Activated CD4-positive, alpha-beta T cell treated with anti-CD3 and anti-CD28 coated beads, Interleukin-2, Interleukin-6, amounts not matched to agents 100 ng/mL and 50 ng/mL, durations not matched to agents 16 hours and 8 hours (primary cell): ENCODE measurements around the gene PPP1R15B.
A peak's percentile ranks its signal among the peaks of the same experiment; 100 is the strongest.

Experiments used
- DNase-seq: peaks from one replicate; pipeline ENCODE4 v3.0.0-alpha.2; 2020

PPP1R15B gene

GRCh38 chr1:204411451-204412204 is at the start of gene PPP1R15B:
Gene PPP1R15B, minus strand, starts transcription at chr1:204411817. Its CDS starts 406 bp downstream, at chr1:204411411.
- peak; percentile 99 for DNase-seq

GRCh38 chr1:204460346-204460745 is 48.7 kb upstream of the PPP1R15B start:
- DNase-seq = no peak

GRCh38 chr1:204459706-204460105 is 48.1 kb upstream of the PPP1R15B start:
- DNase-seq = no peak

- no peak for DNase-seq
These were observed 46.0 kb upstream of the PPP1R15B start for GRCh38 chr1:204457666-204458065.

- DNase-seq = no peak
These were observed 45.3 kb upstream of the PPP1R15B start for GRCh38 chr1:204456826-204457442.

GRCh38 chr1:204455831-204456145 is 44.2 kb upstream of the PPP1R15B start:
- DNase-seq = no peak

- no peak for DNase-seq
These were observed 43.6 kb upstream of the PPP1R15B start for GRCh38 chr1:204455063-204455830.

GRCh38 chr1:204454476-204454875 is 42.9 kb upstream of the PPP1R15B start:
- no peak for DNase-seq

GRCh38 chr1:204453141-204453772 is 41.6 kb upstream of the PPP1R15B start:
- peak; percentile 69 for DNase-seq

- DNase-seq = no peak
These were observed 39.9 kb upstream of the PPP1R15B start for GRCh38 chr1:204451352-204452124.

GRCh38 chr1:204450461-204451257 is 39.0 kb upstream of the PPP1R15B start:
- no peak for DNase-seq

GRCh38 chr1:204449678-204450280 is 38.2 kb upstream of the PPP1R15B start:
- DNase-seq = no peak

GRCh38 chr1:204448991-204449677 is 37.5 kb upstream of the PPP1R15B start:
- DNase-seq = no peak

GRCh38 chr1:204448344-204448964 is 36.8 kb upstream of the PPP1R15B start:
- no peak for DNase-seq

GRCh38 chr1:204447736-204448135 is 36.1 kb upstream of the PPP1R15B start:
- no peak for DNase-seq

- DNase-seq = no peak
These were observed 35.6 kb upstream of the PPP1R15B start for GRCh38 chr1:204447190-204447589.

- DNase-seq = peak; percentile 80
These were observed 34.9 kb upstream of the PPP1R15B start for GRCh38 chr1:204446413-204447111.

- peak; percentile 66 for DNase-seq
These were observed 34.3 kb upstream of the PPP1R15B start for GRCh38 chr1:204445860-204446412.
